Measurements from ENCODE around the gene CCDC83.

DNA sequence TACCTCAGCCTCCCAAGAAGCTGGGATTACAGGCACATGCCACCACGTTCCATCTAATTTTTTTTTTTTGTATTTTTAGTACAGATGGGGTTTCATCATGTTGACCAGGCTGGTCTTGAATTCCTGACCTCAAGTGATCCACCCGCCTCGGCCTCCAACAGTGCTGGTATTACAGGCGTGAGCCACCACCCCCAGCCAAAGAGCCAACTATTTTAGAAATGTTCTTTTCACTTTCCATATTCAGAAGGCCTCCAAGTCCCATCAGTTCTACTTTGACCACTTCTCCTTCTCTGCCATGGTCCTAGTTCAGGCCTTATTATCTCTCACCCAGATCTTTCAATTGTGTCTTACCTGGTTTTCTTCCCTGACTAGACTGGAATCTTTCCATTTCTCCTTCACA, 48.2 kb downstream of the CCDC83 start:
- no peak for TF ChIP-seq SCRT1 (tag by site-specific recombination; IDR thresholded peaks at IDR 0.05; ENCODE audit: borderline replicate concordance)
- TF ChIP-seq ZNF830 (tag by site-specific recombination; IDR thresholded peaks at IDR 0.05; ENCODE audit: low read depth) = no peak
- no peak for TF ChIP-seq ZNF175 (tag by site-specific recombination; IDR thresholded peaks at IDR 0.05)
- no peak for TF ChIP-seq ZNF670 (tag by site-specific recombination; IDR thresholded peaks at IDR 0.05; ENCODE audit: low read depth)
- TF ChIP-seq, protein P1, sequence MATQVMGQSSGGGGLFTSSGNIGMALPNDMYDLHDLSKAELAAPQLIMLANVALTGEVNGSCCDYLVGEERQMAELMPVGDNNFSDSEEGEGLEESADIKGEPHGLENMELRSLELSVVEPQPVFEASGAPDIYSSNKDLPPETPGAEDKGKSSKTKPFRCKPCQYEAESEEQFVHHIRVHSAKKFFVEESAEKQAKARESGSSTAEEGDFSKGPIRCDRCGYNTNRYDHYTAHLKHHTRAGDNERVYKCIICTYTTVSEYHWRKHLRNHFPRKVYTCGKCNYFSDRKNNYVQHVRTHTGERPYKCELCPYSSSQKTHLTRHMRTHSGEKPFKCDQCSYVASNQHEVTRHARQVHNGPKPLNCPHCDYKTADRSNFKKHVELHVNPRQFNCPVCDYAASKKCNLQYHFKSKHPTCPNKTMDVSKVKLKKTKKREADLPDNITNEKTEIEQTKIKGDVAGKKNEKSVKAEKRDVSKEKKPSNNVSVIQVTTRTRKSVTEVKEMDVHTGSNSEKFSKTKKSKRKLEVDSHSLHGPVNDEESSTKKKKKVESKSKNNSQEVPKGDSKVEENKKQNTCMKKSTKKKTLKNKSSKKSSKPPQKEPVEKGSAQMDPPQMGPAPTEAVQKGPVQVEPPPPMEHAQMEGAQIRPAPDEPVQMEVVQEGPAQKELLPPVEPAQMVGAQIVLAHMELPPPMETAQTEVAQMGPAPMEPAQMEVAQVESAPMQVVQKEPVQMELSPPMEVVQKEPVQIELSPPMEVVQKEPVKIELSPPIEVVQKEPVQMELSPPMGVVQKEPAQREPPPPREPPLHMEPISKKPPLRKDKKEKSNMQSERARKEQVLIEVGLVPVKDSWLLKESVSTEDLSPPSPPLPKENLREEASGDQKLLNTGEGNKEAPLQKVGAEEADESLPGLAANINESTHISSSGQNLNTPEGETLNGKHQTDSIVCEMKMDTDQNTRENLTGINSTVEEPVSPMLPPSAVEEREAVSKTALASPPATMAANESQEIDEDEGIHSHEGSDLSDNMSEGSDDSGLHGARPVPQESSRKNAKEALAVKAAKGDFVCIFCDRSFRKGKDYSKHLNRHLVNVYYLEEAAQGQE (tag by site-specific recombination; IDR thresholded peaks at IDR 0.05) = no peak
- TF ChIP-seq, protein P2, sequence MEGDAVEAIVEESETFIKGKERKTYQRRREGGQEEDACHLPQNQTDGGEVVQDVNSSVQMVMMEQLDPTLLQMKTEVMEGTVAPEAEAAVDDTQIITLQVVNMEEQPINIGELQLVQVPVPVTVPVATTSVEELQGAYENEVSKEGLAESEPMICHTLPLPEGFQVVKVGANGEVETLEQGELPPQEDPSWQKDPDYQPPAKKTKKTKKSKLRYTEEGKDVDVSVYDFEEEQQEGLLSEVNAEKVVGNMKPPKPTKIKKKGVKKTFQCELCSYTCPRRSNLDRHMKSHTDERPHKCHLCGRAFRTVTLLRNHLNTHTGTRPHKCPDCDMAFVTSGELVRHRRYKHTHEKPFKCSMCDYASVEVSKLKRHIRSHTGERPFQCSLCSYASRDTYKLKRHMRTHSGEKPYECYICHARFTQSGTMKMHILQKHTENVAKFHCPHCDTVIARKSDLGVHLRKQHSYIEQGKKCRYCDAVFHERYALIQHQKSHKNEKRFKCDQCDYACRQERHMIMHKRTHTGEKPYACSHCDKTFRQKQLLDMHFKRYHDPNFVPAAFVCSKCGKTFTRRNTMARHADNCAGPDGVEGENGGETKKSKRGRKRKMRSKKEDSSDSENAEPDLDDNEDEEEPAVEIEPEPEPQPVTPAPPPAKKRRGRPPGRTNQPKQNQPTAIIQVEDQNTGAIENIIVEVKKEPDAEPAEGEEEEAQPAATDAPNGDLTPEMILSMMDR (tag by site-specific recombination; IDR thresholded peaks at IDR 0.05) = no peak
- TF ChIP-seq BCL11A (tag by site-specific recombination; IDR thresholded peaks at IDR 0.05; ENCODE audit: low read depth) = no peak

Data from HEK293 (cell line).